Astrocyte (in vitro differentiated cells and primary cell): ENCODE data around the gene UBE2E2. TPM values are rescaled to one million over a fixed set of nuclear protein-coding genes. Genes with fewer than 3 reads are reported as not detected.

Experiments
- DNase-seq: peaks from one replicate; pipeline ENCODE4 v3.0.0-alpha.2; 2010; ENCODE audit warnings: low read depth
- FAIRE-seq: peaks from 2 replicates; lab custom pipeline; 2011; peaks lifted over from hg19 to GRCh38; lab: Jason Lieb, UNC
- H2AFZ ChIP-seq: 2 replicates; pipeline ENCODE4 v1.6.0; 2012; ENCODE audit warnings: low read depth, low read length, inconsistent platforms
- H3K27ac ChIP-seq: 2 replicates; pipeline ENCODE4 v1.5.1; 2011; ENCODE audit warnings: low read depth, low read length, inconsistent platforms
- H3K27me3 ChIP-seq: 2 replicates; pipeline ENCODE4 v1.6.0; 2011; ENCODE audit warnings: low read length, inconsistent platforms; ENCODE audit not compliant: insufficient read depth
- H3K36me3 ChIP-seq: 2 replicates; pipeline ENCODE4 v1.5.1; 2011; ENCODE audit warnings: low read length, inconsistent platforms; ENCODE audit not compliant: insufficient read depth
- H3K4me1 ChIP-seq: 2 replicates; pipeline ENCODE4 v1.5.1; 2011; ENCODE audit warnings: low read length, inconsistent platforms; ENCODE audit not compliant: insufficient read depth
- H3K4me2 ChIP-seq: 2 replicates; pipeline ENCODE4 v1.6.0; 2012; ENCODE audit warnings: low read length, inconsistent platforms
- H3K4me3 ChIP-seq: 2 replicates; pipeline ENCODE4 v1.5.1; 2011; ENCODE audit warnings: low read depth, mild to moderate bottlenecking, low read length, inconsistent platforms; ENCODE audit not compliant: insufficient read depth
- H3K79me2 ChIP-seq: 2 replicates; pipeline ENCODE4 v1.6.0; 2012; ENCODE audit warnings: mild to moderate bottlenecking, low read length, inconsistent platforms; ENCODE audit not compliant: insufficient read depth
- H3K9ac ChIP-seq: 2 replicates; pipeline ENCODE4 v1.6.0; 2012; ENCODE audit warnings: mild to moderate bottlenecking, low read length, inconsistent platforms
- H3K9me3 ChIP-seq: 2 replicates; pipeline ENCODE4 v1.5.1; 2012; ENCODE audit warnings: low read depth, mild to moderate bottlenecking, low read length, inconsistent platforms; ENCODE audit not compliant: insufficient read depth
- H4K20me1 ChIP-seq: 2 replicates; pipeline ENCODE4 v1.6.0; 2012; ENCODE audit warnings: low read length, inconsistent platforms; ENCODE audit not compliant: insufficient read depth
- H3K27ac Mint-ChIP-seq: one replicate; pipeline ENCODE4 v1.8.0; 2021; ENCODE audit warnings: mild to moderate bottlenecking, mixed read lengths; ENCODE audit not compliant: unreplicated experiment
- H3K27me3 Mint-ChIP-seq: one replicate; pipeline ENCODE4 v1.8.0; 2021; ENCODE audit warnings: low read depth, mixed read lengths; ENCODE audit not compliant: unreplicated experiment
- H3K36me3 Mint-ChIP-seq: one replicate; pipeline ENCODE4 v1.8.0; 2021; ENCODE audit warnings: low read depth, mixed read lengths; ENCODE audit not compliant: unreplicated experiment
- H3K4me1 Mint-ChIP-seq: one replicate; pipeline ENCODE4 v1.8.0; 2021; ENCODE audit warnings: low read depth, mixed read lengths; ENCODE audit not compliant: unreplicated experiment
- H3K4me3 Mint-ChIP-seq: one replicate; pipeline ENCODE4 v1.8.0; 2021; ENCODE audit warnings: mild to moderate bottlenecking, moderate library complexity, mixed read lengths; ENCODE audit not compliant: unreplicated experiment
- H3K9me3 Mint-ChIP-seq: one replicate; pipeline ENCODE4 v1.8.0; 2021; ENCODE audit warnings: mild to moderate bottlenecking, mixed read lengths; ENCODE audit not compliant: unreplicated experiment
- CTCF ChIP-seq: IDR thresholded peaks from 2 replicates; pipeline ENCODE4 v1.5.1; 2011; ENCODE audit warnings: low read depth, mild to moderate bottlenecking, inconsistent platforms, low read length, moderate library complexity; ENCODE audit not compliant: insufficient read depth
- EZH2 ChIP-seq: IDR thresholded peaks from 2 replicates; pipeline ENCODE4 v1.6.1; 2012; ENCODE audit warnings: mild to moderate bottlenecking, low read length, inconsistent platforms; ENCODE audit not compliant: insufficient read depth
- total RNA-seq: library from RNA; stranded (reverse); gene quantifications from 2 replicates; pipeline ENCODE4 v1.2.1, GENCODE V29; 2021

UBE2E2 gene
- total RNA-seq, 1 donor from 2014 or later: 89.8 TPM

- DNase-seq (peak; percentile 51), FAIRE-seq (peak; percentile 60)
- Histone ChIP-seq H3K9me3 (no peaks in the 10 kb centered on the region), H3K79me2 (no peaks in the 10 kb centered on the region), H3K36me3 (no peaks in the 10 kb centered on the region), H3K9ac (no peak overlapping the region), H4K20me1 (peaks cover 16% of the 10 kb centered on the region), H2AFZ (no peak overlapping the region), H3K4me2 (peak overlapping the region; percentile 6), H3K27me3 (no peaks in the 10 kb centered on the region), H3K4me1 (peaks cover 9% of the 10 kb centered on the region), H3K4me3 (no peak overlapping the region), H3K27ac (no peak overlapping the region)
- Mint-ChIP-seq H3K4me1 (peaks cover 22% of the 10 kb centered on the region), H3K27ac (no peak overlapping the region), H3K9me3 (no peaks in the 10 kb centered on the region), H3K36me3 (no peaks in the 10 kb centered on the region), H3K27me3 (no peaks in the 10 kb centered on the region), H3K4me3 (no peak overlapping the region)
- TF ChIP-seq EZH2 (no peak), CTCF (no peak)
Observed at GRCh38 chr3:23495507-23495906, 292.4 kb downstream of the UBE2E2 start.

- Histone ChIP-seq H3K9me3 (no peaks in the 10 kb centered on the region), H2AFZ (no peak overlapping the region), H3K4me2 (no peak overlapping the region), H3K9ac (no peak overlapping the region), H3K36me3 (no peaks in the 10 kb centered on the region), H3K4me3 (no peak overlapping the region), H3K79me2 (no peaks in the 10 kb centered on the region), H4K20me1 (peaks cover 16% of the 10 kb centered on the region), H3K27me3 (no peaks in the 10 kb centered on the region), H3K27ac (no peak overlapping the region), H3K4me1 (peaks cover 9% of the 10 kb centered on the region)
- no peak for FAIRE-seq
- Mint-ChIP-seq H3K36me3 (no peaks in the 10 kb centered on the region), H3K4me3 (no peak overlapping the region), H3K4me1 (peaks cover 20% of the 10 kb centered on the region), H3K27ac (no peak overlapping the region), H3K27me3 (no peaks in the 10 kb centered on the region), H3K9me3 (no peaks in the 10 kb centered on the region)
- TF ChIP-seq CTCF (no peak), EZH2 (no peak)
- no peak for DNase-seq
Observed at GRCh38 chr3:23496165-23496564, 293.0 kb downstream of the UBE2E2 start.

GRCh38 chr3:23497156-23497555 is 294.0 kb downstream of the UBE2E2 start:
- H3K4me3 ChIP-seq: no peak overlapping the region
- H3K36me3 ChIP-seq: no peaks in the 10 kb centered on the region
- H4K20me1 ChIP-seq: peaks cover 9% of the 10 kb centered on the region
- no peaks in the 10 kb centered on the region for H3K9me3 Mint-ChIP-seq
- no peaks in the 10 kb centered on the region for H3K36me3 Mint-ChIP-seq
- no peaks in the 10 kb centered on the region for H3K9me3 ChIP-seq
- no peak for DNase-seq
- TF ChIP-seq EZH2 (no peak), CTCF (no peak)
- no peak overlapping the region for H3K27ac Mint-ChIP-seq
- peaks cover 9% of the 10 kb centered on the region for H3K4me1 ChIP-seq
- H3K4me2 ChIP-seq: no peak overlapping the region
- H3K4me3 Mint-ChIP-seq: no peak overlapping the region
- no peak overlapping the region for H2AFZ ChIP-seq
- H3K9ac ChIP-seq: no peak overlapping the region
- H3K27me3 Mint-ChIP-seq: no peaks in the 10 kb centered on the region
- H3K27me3 ChIP-seq: no peaks in the 10 kb centered on the region
- no peaks in the 10 kb centered on the region for H3K79me2 ChIP-seq
- H3K27ac ChIP-seq: no peak overlapping the region
- H3K4me1 Mint-ChIP-seq: peaks cover 23% of the 10 kb centered on the region
- FAIRE-seq: no peak
